ENCODE data around the gene TRAPPC10.
"Not testable (repeated sequence)": the region's sequence is repeated elsewhere in the genome, so short reads cannot be mapped to it uniquely, and the experiment has no call there.

Gene TRAPPC10

GRCh38 chr21:44145616-44146015 is 133.5 kb downstream of the TRAPPC10 start:
- not testable (repeated sequence) for DNase-seq (ENCODE audit: low spot score)

- DNase-seq (ENCODE audit: low spot score) = not testable (repeated sequence)
Observed at GRCh38 chr21:44147108-44147507, 135.0 kb downstream of the TRAPPC10 start.

- DNase-seq (ENCODE audit: low spot score) = not testable (repeated sequence)
Observed at GRCh38 chr21:44150255-44150654, 138.1 kb downstream of the TRAPPC10 start.

- not testable (repeated sequence) for DNase-seq (ENCODE audit: low spot score)
Observed at GRCh38 chr21:44153214-44153888, 141.2 kb downstream of the TRAPPC10 start.

- DNase-seq (ENCODE audit: low spot score) = not testable (repeated sequence)
Observed at GRCh38 chr21:44153889-44154228, 141.8 kb downstream of the TRAPPC10 start.

GRCh38 chr21:44154816-44155230 is 142.7 kb downstream of the TRAPPC10 start:
- DNase-seq (ENCODE audit: low spot score) = not testable (repeated sequence)

GRCh38 chr21:44155231-44155993 is 143.3 kb downstream of the TRAPPC10 start:
- not testable (repeated sequence) for DNase-seq (ENCODE audit: low spot score)

GRCh38 chr21:44155994-44156380 is 143.9 kb downstream of the TRAPPC10 start:
- DNase-seq (ENCODE audit: low spot score) = not testable (repeated sequence)
